Uterus (tissue), 4 donors: Measurements from ENCODE around the gene ADAM33. TPM values are rescaled to one million over a fixed set of nuclear protein-coding genes. Genes with fewer than 3 reads are reported as not detected.

Source experiments
- DNase-seq, 2 donors: peaks; one replicate each; pipeline ENCODE4 v3.0.0-alpha.2; 2019 to 2020
- H3K27ac ChIP-seq, 2 donors: fragments of 200-600 bp; sonication (generic); 1 replicate in 1 of 2; 2 replicates in 1 of 2; pipeline ENCODE4 v1.5.1; 2016 to 2018
- H3K27me3 ChIP-seq, 2 donors: fragments of 200-600 bp; sonication (generic); one replicate each; pipeline ENCODE4 v1.5.1; 2018 to 2019; ENCODE audit warnings: control low read depth in 1 of 2
- H3K36me3 ChIP-seq, 2 donors: fragments of 200-600 bp; sonication (generic); one replicate each; pipeline ENCODE4 v1.5.1; 2019; ENCODE audit warnings: control low read depth in 1 of 2
- H3K4me1 ChIP-seq, 2 donors: fragments of 200-600 bp; sonication (generic); one replicate each; pipeline ENCODE4 v1.5.1; 2018 to 2019; ENCODE audit warnings: control low read depth in 1 of 2
- H3K4me3 ChIP-seq, 2 donors: fragments of 200-600 bp; sonication (generic); 1 replicate in 1 of 2; 2 replicates in 1 of 2; pipeline ENCODE4 v1.5.1; 2018 to 2019; ENCODE audit warnings: mild to moderate bottlenecking in 1 of 2
- H3K9me3 ChIP-seq, 2 donors: fragments of 200-600 bp; sonication (generic); one replicate each; pipeline ENCODE4 v1.5.1; 2019; ENCODE audit warnings: control low read depth in 1 of 2
- CTCF ChIP-seq, 4 experiments: fragments of 200-600 bp in 2 of 4; fragments of 450-650 bp in 2 of 4; sonication (generic) in 2 of 4; IDR thresholded peaks; one replicate each; pipeline ENCODE4 v1.5.1; 2016 to 2019; ENCODE audit warnings: antibody characterized with exemption in 4 of 4, mild to moderate bottlenecking in 2 of 4, moderate library complexity in 1 of 4
- POLR2A ChIP-seq, 2 donors: fragments of 450-650 bp; IDR thresholded peaks; one replicate each; pipeline ENCODE4 v1.6.1; 2016; ENCODE audit warnings: antibody characterized with exemption in 2 of 2, mild to moderate bottlenecking in 1 of 2, moderate library complexity in 1 of 2
- intact Hi-C: fragments of 100-400 bp; cut with DNase I; formaldehyde crosslinking; loops from one replicate; pipeline ENCODE4 v1.15.1; 2023; ENCODE audit warnings: low total_unique reads
- total RNA-seq, 4 donors: library from RNA; depleted of rRNA in 3 of 4; stranded (reverse); fragments of >200 nt in 3 of 4; gene quantifications; one replicate each; pipeline versions ENCODE4 v1.1.0 to v1.2.4, GENCODE V29; 2014 to 2023
- donor health status: DM: yes; HTN: yes; CAD: no.

Gene ADAM33
- total RNA-seq = 100 to 1,000 TPM in 2 of 4 donors, 10 to 100 TPM in 2; 66.5 to 215 (median 128) TPM

GRCh38 chr20:3681931-3682781 is at the start of gene ADAM33:
Gene ADAM33 (minus strand): TSS chr20:3682010. CDS start chr20:3682004, 6 bp downstream.
- TF ChIP-seq CTCF (IDR thresholded peaks at IDR 0.05) (peak in 1 of 4 experiments; percentile 31), POLR2A (IDR thresholded peaks at IDR 0.05) (peak in 1 of 2 donors; percentile 41)
- DNase-seq = peak; percentile 71 to 84
- Histone ChIP-seq H3K4me1 (peaks cover 6 to 16% of the 10 kb centered on the region in 2 donors), H3K36me3 (no peaks in the 10 kb centered on the region), H3K27ac (peak within 1 kb of the TSS; percentile 97 to 98), H3K27me3 (no peaks in the 10 kb centered on the region), H3K4me3 (peak within 1 kb of the TSS; percentile 62 to 65), H3K9me3 (no peaks in the 10 kb centered on the region)
- intact Hi-C loops = loop anchor here (5.0 kb wide), 1 partner anchor 85 kb away; the partner anchor contains the start of gene ADISSP

- H3K4me3 ChIP-seq = no peak overlapping the region
- no peaks in the 10 kb centered on the region for H3K9me3 ChIP-seq
- H3K36me3 ChIP-seq = no peaks in the 10 kb centered on the region
- TF ChIP-seq CTCF (IDR thresholded peaks at IDR 0.05) (no peak), POLR2A (IDR thresholded peaks at IDR 0.05) (no peak)
- intact Hi-C loops = no loop called here
- no peaks in the 10 kb centered on the region for H3K27me3 ChIP-seq
- H3K27ac ChIP-seq = no peak overlapping the region
- no peak for DNase-seq
- H3K4me1 ChIP-seq = peaks cover 0 to 8% of the 10 kb centered on the region in 2 donors
These were observed 49.2 kb upstream of the ADAM33 start for GRCh38 chr20:3730803-3731672.

GRCh38 chr20:3729811-3730540 is 48.2 kb upstream of the ADAM33 start:
- Histone ChIP-seq H3K36me3 (no peaks in the 10 kb centered on the region), H3K27ac (no peak overlapping the region), H3K27me3 (no peaks in the 10 kb centered on the region), H3K9me3 (no peaks in the 10 kb centered on the region), H3K4me3 (no peak overlapping the region), H3K4me1 (peaks cover 0 to 8% of the 10 kb centered on the region in 2 donors)
- TF ChIP-seq CTCF (IDR thresholded peaks at IDR 0.05) (no peak), POLR2A (IDR thresholded peaks at IDR 0.05) (no peak)
- no peak for DNase-seq
- intact Hi-C loops = no loop called here

- Histone ChIP-seq H3K4me3 (no peak overlapping the region), H3K27ac (no peak overlapping the region), H3K4me1 (peaks cover 0 to 8% of the 10 kb centered on the region in 2 donors), H3K9me3 (no peaks in the 10 kb centered on the region), H3K36me3 (no peaks in the 10 kb centered on the region), H3K27me3 (no peaks in the 10 kb centered on the region)
- TF ChIP-seq POLR2A (IDR thresholded peaks at IDR 0.05) = no peak
- TF ChIP-seq CTCF (IDR thresholded peaks at IDR 0.05) = no peak
- no peak for DNase-seq
- intact Hi-C loops = no loop called here
These were observed 47.6 kb upstream of the ADAM33 start for GRCh38 chr20:3729378-3729777.
